GM19324 (cell line): Measurements from ENCODE around the gene CACNA2D1.

Experiments
- ATAC-seq: cut with Tn5 transposase; IDR thresholded peaks from one replicate; pipeline ENCODE4 v1.9.1; 2021; ENCODE audit warnings: mild to moderate bottlenecking, moderate library complexity; ENCODE audit not compliant: unreplicated experiment, low FRiP score

The CACNA2D1 gene

GRCh38 chr7:82244947-82245517 lies 198.5 kb downstream of the CACNA2D1 start:
- no peak for ATAC-seq

- no peak for ATAC-seq
These were observed 202.2 kb downstream of the CACNA2D1 start for GRCh38 chr7:82241356-82241755.

- ATAC-seq: no peak
These were observed 207.9 kb downstream of the CACNA2D1 start for GRCh38 chr7:82235713-82236112.

- no peak for ATAC-seq
These were observed 209.0 kb downstream of the CACNA2D1 start for GRCh38 chr7:82234457-82235049.

- ATAC-seq: no peak
These were observed 212.6 kb downstream of the CACNA2D1 start for GRCh38 chr7:82230811-82231581.

- ATAC-seq: no peak
These were observed 214.4 kb downstream of the CACNA2D1 start for GRCh38 chr7:82229164-82229563.

- no peak for ATAC-seq
These were observed 217.4 kb downstream of the CACNA2D1 start for GRCh38 chr7:82226191-82226590.

GRCh38 chr7:82224529-82224928 lies 219.0 kb downstream of the CACNA2D1 start:
- no peak for ATAC-seq

- no peak for ATAC-seq
These were observed 220.0 kb downstream of the CACNA2D1 start for GRCh38 chr7:82223580-82223979.

- no peak for ATAC-seq
These were observed 222.4 kb downstream of the CACNA2D1 start for GRCh38 chr7:82221152-82221674.

GRCh38 chr7:82212466-82212865 lies 231.1 kb downstream of the CACNA2D1 start:
- ATAC-seq: no peak

GRCh38 chr7:82211333-82211732 lies 232.2 kb downstream of the CACNA2D1 start:
- ATAC-seq: no peak

- no peak for ATAC-seq
These were observed 233.0 kb downstream of the CACNA2D1 start for GRCh38 chr7:82210416-82211184.

- no peak for ATAC-seq
These were observed 234.3 kb downstream of the CACNA2D1 start for GRCh38 chr7:82209179-82209747.

- ATAC-seq: no peak
These were observed 238.9 kb downstream of the CACNA2D1 start for GRCh38 chr7:82204694-82205093.

- no peak for ATAC-seq
These were observed 240.6 kb downstream of the CACNA2D1 start for GRCh38 chr7:82202965-82203364.

- no peak for ATAC-seq
These were observed 241.5 kb downstream of the CACNA2D1 start for GRCh38 chr7:82202107-82202506.

- no peak for ATAC-seq
These were observed 243.0 kb downstream of the CACNA2D1 start for GRCh38 chr7:82200601-82201000.

GRCh38 chr7:82194016-82194643 lies 249.4 kb downstream of the CACNA2D1 start:
- no peak for ATAC-seq

- no peak for ATAC-seq
These were observed 254.9 kb downstream of the CACNA2D1 start for GRCh38 chr7:82188636-82189035.
